Smooth muscle cell (in vitro differentiated cells): ENCODE measurements around the gene BAG2. TPM values are rescaled to one million over a fixed set of nuclear protein-coding genes. Genes with fewer than 3 reads are reported as not detected.

ENCODE experiments used
- DNase-seq: peaks from one replicate; lab custom pipeline; 2025; ENCODE audit not compliant: unreplicated experiment; lab: John Stamatoyannopoulos, UW
- H2AFZ ChIP-seq: fragments of 200-600 bp; sonication (generic); 2 replicates; pipeline ENCODE4 v1.6.0; 2016; ENCODE audit warnings: antibody characterized with exemption, low read depth, mild to moderate bottlenecking
- H3F3A ChIP-seq: fragments of 200-600 bp; sonication (generic); 2 replicates; pipeline ENCODE4 v1.6.0; 2017; ENCODE audit warnings: antibody characterized with exemption, low read depth
- H3K27ac ChIP-seq: fragments of 200-600 bp; sonication (generic); 2 replicates; pipeline ENCODE4 v1.5.1; 2016; ENCODE audit warnings: low read depth, mild to moderate bottlenecking
- H3K27me3 ChIP-seq: fragments of 200-600 bp; sonication (generic); 2 replicates; pipeline ENCODE4 v1.6.1; 2016; ENCODE audit warnings: low read depth, mild to moderate bottlenecking
- H3K36me3 ChIP-seq: fragments of 200-600 bp; sonication (generic); 2 replicates; pipeline ENCODE4 v1.5.1; 2016; ENCODE audit warnings: low read depth
- H3K4me1 ChIP-seq: fragments of 200-600 bp; sonication (generic); 2 replicates; pipeline ENCODE4 v1.5.1; 2016; ENCODE audit warnings: low read depth
- H3K4me2 ChIP-seq: fragments of 200-600 bp; sonication (generic); 2 replicates; pipeline ENCODE4 v1.6.0; 2016; ENCODE audit warnings: mild to moderate bottlenecking
- H3K4me3 ChIP-seq: fragments of 200-600 bp; sonication (generic); 2 replicates; pipeline ENCODE4 v1.5.1; 2016; ENCODE audit warnings: mild to moderate bottlenecking
- H3K79me2 ChIP-seq: fragments of 200-600 bp; sonication (generic); 2 replicates; pipeline ENCODE4 v1.6.0; 2016; ENCODE audit warnings: low read depth, mild to moderate bottlenecking
- H3K9ac ChIP-seq: fragments of 200-600 bp; sonication (generic); 2 replicates; pipeline ENCODE4 v1.6.0; 2016; ENCODE audit warnings: low read depth
- H3K9me3 ChIP-seq: fragments of 200-600 bp; sonication (generic); replicated peaks from 2 replicates; pipeline ENCODE4 v1.5.1; 2016; ENCODE audit warnings: low read depth
- H4K20me1 ChIP-seq: fragments of 200-600 bp; sonication (generic); 2 replicates; pipeline ENCODE4 v1.6.0; 2016; ENCODE audit warnings: low read depth
- CTCF ChIP-seq: fragments of 200-600 bp; sonication (generic); IDR thresholded peaks from 2 replicates; pipeline ENCODE4 v1.5.1; 2017; ENCODE audit warnings: borderline replicate concordance, mild to moderate bottlenecking, antibody characterized with exemption; ENCODE audit not compliant: insufficient read depth, poor library complexity, severe bottlenecking
- WGBS: methylation state at CpG from one replicate; pipeline ENCODE4 v1.1.7; 2016; ENCODE audit warnings: low lambda C conversion rate; 5-methylcytosine and 5-hydroxymethylcytosine counted together
- polyA plus RNA-seq: library from polyadenylated mRNA; unstranded; fragments of >200 nt; fragmentation: Nextera tagmentation; extraction: Ambion mirVana; gene quantifications from 2 replicates; pipeline ENCODE4 v1.2.1, GENCODE V29; 2016
- total RNA-seq: library from RNA; depleted of rRNA; stranded (reverse); fragments of >200 nt; gene quantifications from 2 replicates; pipeline ENCODE4 v1.2.3, GENCODE V29; 2014

The BAG2 gene
- total and polyA plus RNA-seq, 2 experiments from 2014 or later: 12.4 to 15.7 TPM

DNA sequence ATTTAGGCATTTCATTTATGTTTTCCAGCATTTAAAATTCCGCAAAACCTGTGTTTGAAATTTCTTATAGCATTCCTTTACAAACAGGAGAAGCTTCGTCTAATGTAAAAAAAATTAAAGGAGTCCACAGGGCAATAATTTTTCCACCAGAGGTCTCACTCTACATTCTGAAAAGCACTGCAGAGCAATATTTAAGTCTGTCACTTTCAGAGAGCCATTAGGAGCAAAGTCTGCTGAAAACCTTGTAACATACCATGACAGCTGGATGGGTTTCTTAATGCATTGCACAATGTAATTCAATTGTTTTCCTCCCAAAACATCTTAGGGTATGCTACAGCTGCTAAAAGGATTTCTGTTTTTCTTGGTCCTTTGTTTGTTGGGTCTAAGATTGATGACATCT is 18.0 kb downstream of the BAG2 start:
- Histone ChIP-seq H4K20me1 (no peaks in the 10 kb centered on the region), H3K4me3 (no peak overlapping the region), H3K79me2 (peaks cover 22% of the 10 kb centered on the region), H3K27ac (no peak overlapping the region), H3K27me3 (no peaks in the 10 kb centered on the region), H3K4me1 (no peaks in the 10 kb centered on the region), H3K9me3 (no peaks in the 10 kb centered on the region), H3F3A (peaks cover 12% of the 10 kb centered on the region), H3K36me3 (peaks cover 18% of the 10 kb centered on the region), H2AFZ (no peak overlapping the region), H3K4me2 (no peak overlapping the region), H3K9ac (no peak overlapping the region)
- peak; percentile 33 for TF ChIP-seq CTCF
- WGBS: 83% methylated on average over 2 of the region's 2 CpGs
- DNase-seq: no peak

DNA sequence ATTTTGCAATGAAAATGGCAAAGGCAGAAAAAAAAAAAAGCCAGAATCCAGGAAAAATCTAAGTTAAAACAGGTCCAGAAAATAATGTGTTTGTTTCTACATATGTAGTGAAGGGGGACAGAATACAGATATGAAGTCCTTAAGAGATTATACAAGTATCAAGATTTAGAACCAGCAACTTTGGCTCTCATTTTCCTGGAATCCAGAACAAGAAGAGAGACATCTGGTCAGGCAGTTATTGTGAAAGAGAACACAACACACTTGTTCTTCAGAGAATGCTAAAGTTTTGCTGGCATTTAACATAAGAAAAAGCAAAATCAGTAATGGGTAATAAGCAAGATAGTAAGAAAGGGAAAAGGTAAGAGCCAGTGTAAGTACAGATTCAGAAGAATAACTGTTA is 21.1 kb downstream of the BAG2 start:
- no peak overlapping the region for H3K9ac ChIP-seq
- H3K27ac ChIP-seq: peak overlapping the region; percentile 5
- peaks cover 46% of the 10 kb centered on the region for H3K79me2 ChIP-seq
- no peaks in the 10 kb centered on the region for H3K27me3 ChIP-seq
- peaks cover 18% of the 10 kb centered on the region for H3K36me3 ChIP-seq
- no peak overlapping the region for H3K4me3 ChIP-seq
- no peak for TF ChIP-seq CTCF
- no peak for DNase-seq
- peaks cover 10% of the 10 kb centered on the region for H3F3A ChIP-seq
- no peaks in the 10 kb centered on the region for H3K4me1 ChIP-seq
- H2AFZ ChIP-seq: no peak overlapping the region
- peaks cover 9% of the 10 kb centered on the region for H4K20me1 ChIP-seq
- H3K4me2 ChIP-seq: no peak overlapping the region
- no peaks in the 10 kb centered on the region for H3K9me3 ChIP-seq

- Histone ChIP-seq H2AFZ (no peak overlapping the region), H3K4me1 (no peaks in the 10 kb centered on the region), H3K27me3 (no peaks in the 10 kb centered on the region), H3F3A (no peaks in the 10 kb centered on the region), H3K36me3 (peaks cover 18% of the 10 kb centered on the region), H3K4me3 (no peak overlapping the region), H3K4me2 (no peak overlapping the region), H3K9ac (no peak overlapping the region), H4K20me1 (peaks cover 30% of the 10 kb centered on the region), H3K9me3 (no peaks in the 10 kb centered on the region), H3K27ac (no peak overlapping the region), H3K79me2 (peaks cover 63% of the 10 kb centered on the region)
- WGBS: 97% methylated on average over 2 of the region's 2 CpGs
- DNase-seq: no peak
- TF ChIP-seq CTCF: no peak
These were observed 23.3 kb downstream of the BAG2 start for GRCh38 chr6:57195457-57195856.

GRCh38 chr6:57198926-57199636 is 27.0 kb downstream of the BAG2 start:
- Histone ChIP-seq H3K9ac (no peak overlapping the region), H3K4me2 (no peak overlapping the region), H3K9me3 (no peaks in the 10 kb centered on the region), H3K79me2 (peaks cover 94% of the 10 kb centered on the region), H3K4me3 (no peak overlapping the region), H3F3A (peaks cover 7% of the 10 kb centered on the region), H3K4me1 (peaks cover 9% of the 10 kb centered on the region), H3K27me3 (no peaks in the 10 kb centered on the region), H3K36me3 (no peaks in the 10 kb centered on the region), H3K27ac (no peak overlapping the region), H4K20me1 (peaks cover 66% of the 10 kb centered on the region), H2AFZ (no peak overlapping the region)
- no peak for DNase-seq
- TF ChIP-seq CTCF: no peak
- WGBS: 65% methylated on average over 5 of the region's 6 CpGs
